MM.1S (cell line): Measurements from ENCODE around the gene TMEM200A.

Experiments
- DNase-seq: peaks from one replicate; pipeline ENCODE4 v3.0.0-alpha.2; 2015
- H2AFZ ChIP-seq: fragments of 300-600 bp; sonication (generic); 2 replicates; pipeline ENCODE4 v1.6.0; 2016; ENCODE audit warnings: antibody characterized with exemption, low read length
- H3F3A ChIP-seq: fragments of 300-600 bp; sonication (generic); 2 replicates; pipeline ENCODE4 v1.6.1; 2016; ENCODE audit warnings: mild to moderate bottlenecking, antibody characterized with exemption, low read length, moderate library complexity, mixed read lengths; ENCODE audit not compliant: insufficient read depth
- H3K27ac ChIP-seq: fragments of 300-600 bp; sonication (generic); 2 replicates; pipeline ENCODE4 v1.5.1; 2016; ENCODE audit warnings: mild to moderate bottlenecking, low read length
- H3K27me3 ChIP-seq: fragments of 300-600 bp; sonication (generic); replicated peaks from 2 replicates; pipeline ENCODE4 v1.6.0; 2016; ENCODE audit warnings: low read length; ENCODE audit not compliant: insufficient read depth
- H3K36me3 ChIP-seq: fragments of 300-600 bp; sonication (generic); replicated peaks from 2 replicates; pipeline ENCODE4 v1.6.1; 2016; ENCODE audit warnings: mild to moderate bottlenecking, low read length, mixed read lengths; ENCODE audit not compliant: insufficient read depth
- H3K4me1 ChIP-seq: fragments of 300-600 bp; sonication (generic); 2 replicates; pipeline ENCODE4 v1.6.1; 2016; ENCODE audit warnings: low read length, mixed read lengths
- H3K4me2 ChIP-seq: fragments of 300-600 bp; sonication (generic); 2 replicates; pipeline ENCODE4 v1.6.0; 2016; ENCODE audit warnings: low read depth, low read length
- H3K4me3 ChIP-seq: fragments of 300-600 bp; sonication (generic); 2 replicates; pipeline ENCODE4 v1.5.1; 2016; ENCODE audit warnings: low read length, mixed read lengths
- H3K79me2 ChIP-seq: fragments of 300-600 bp; sonication (generic); 2 replicates; pipeline ENCODE4 v1.6.1; 2016; ENCODE audit warnings: mixed run types, low read length, mixed read lengths
- H3K9ac ChIP-seq: fragments of 300-600 bp; sonication (generic); 2 replicates; pipeline ENCODE4 v1.6.1; 2016; ENCODE audit warnings: low read length, mixed read lengths
- H3K9me2 ChIP-seq: fragments of 300-600 bp; sonication (generic); replicated peaks from 2 replicates; pipeline ENCODE4 v1.6.1; 2016; ENCODE audit warnings: mild to moderate bottlenecking, low read length, mixed read lengths; ENCODE audit not compliant: insufficient read depth
- H3K9me3 ChIP-seq: fragments of 300-600 bp; sonication (generic); replicated peaks from 2 replicates; pipeline ENCODE4 v1.6.1; 2016; ENCODE audit warnings: mild to moderate bottlenecking, low read length, mixed read lengths; ENCODE audit not compliant: insufficient read depth
- H4K20me1 ChIP-seq: fragments of 300-600 bp; sonication (generic); 2 replicates; pipeline ENCODE4 v1.6.1; 2016; ENCODE audit warnings: mild to moderate bottlenecking, low read length, moderate library complexity, mixed read lengths; ENCODE audit not compliant: insufficient read depth
- EZH2 ChIP-seq: fragments of 300-600 bp; sonication (generic); optimal IDR thresholded peaks from 2 replicates; pipeline ENCODE3; 2017; ENCODE audit warnings: low read depth, mild to moderate bottlenecking, antibody characterized with exemption, low read length, mixed read lengths
- EZH2phosphoT487 ChIP-seq: fragments of 300-600 bp; sonication (generic); IDR thresholded peaks from 2 replicates; pipeline ENCODE4 v1.6.1; 2018; ENCODE audit warnings: antibody characterized with exemption, low read length
- TF ChIP-seq, protein P1 (sequence below): fragments of 300-600 bp; sonication (generic); IDR thresholded peaks from 2 replicates; pipeline ENCODE4 v1.5.1; 2016; ENCODE audit warnings: antibody characterized with exemption, low read length, mixed read lengths

The TMEM200A gene

DNA sequence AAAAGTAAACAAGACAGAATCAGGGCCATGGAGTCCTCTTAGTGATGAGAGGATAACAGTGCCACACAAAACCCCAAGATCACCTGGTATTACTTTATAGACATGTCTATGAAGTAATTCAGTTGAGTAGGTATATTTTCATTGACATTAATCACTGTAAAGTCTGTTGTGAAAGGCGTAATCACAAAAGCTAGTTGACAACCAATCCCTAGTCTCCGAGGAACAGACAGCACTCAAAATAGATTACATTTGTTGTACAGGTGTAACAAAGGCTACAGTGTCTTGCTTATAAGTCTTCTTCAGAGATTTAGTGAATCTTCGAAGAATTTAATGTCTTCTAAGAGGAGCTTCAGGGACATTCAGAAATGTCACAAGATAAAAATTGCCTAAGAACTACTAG lies 120.1 kb downstream of the TMEM200A start:
- DNase-seq: no peak
- Histone ChIP-seq H3K9ac (no peak overlapping the region), H3K27me3 (no peaks in the 10 kb centered on the region)

DNA sequence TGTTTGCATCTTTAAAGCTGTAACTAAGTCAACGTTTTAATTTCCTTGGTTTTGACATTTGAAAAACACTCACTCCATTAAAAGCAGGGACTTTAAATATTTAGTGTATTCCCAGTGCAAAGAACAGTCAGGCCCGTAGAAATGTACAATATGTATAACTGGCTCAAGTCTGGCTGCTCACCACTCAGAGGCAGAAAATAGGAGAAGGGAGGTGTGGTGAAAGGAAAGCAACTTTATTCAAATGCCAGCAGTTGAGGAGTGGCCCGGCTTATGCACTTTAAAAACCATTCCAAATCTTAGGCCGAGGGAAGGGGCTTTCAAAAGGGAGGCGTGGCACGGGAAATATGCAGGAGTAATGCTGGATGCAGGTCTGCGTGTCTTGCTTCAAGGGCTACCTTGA lies 120.6 kb downstream of the TMEM200A start:
- no peak overlapping the region for H3K4me2 ChIP-seq
- no peaks in the 10 kb centered on the region for H3K9me2 ChIP-seq
- no peaks in the 10 kb centered on the region for H3K9me3 ChIP-seq
- DNase-seq: no peak
- TF ChIP-seq, protein P1, sequence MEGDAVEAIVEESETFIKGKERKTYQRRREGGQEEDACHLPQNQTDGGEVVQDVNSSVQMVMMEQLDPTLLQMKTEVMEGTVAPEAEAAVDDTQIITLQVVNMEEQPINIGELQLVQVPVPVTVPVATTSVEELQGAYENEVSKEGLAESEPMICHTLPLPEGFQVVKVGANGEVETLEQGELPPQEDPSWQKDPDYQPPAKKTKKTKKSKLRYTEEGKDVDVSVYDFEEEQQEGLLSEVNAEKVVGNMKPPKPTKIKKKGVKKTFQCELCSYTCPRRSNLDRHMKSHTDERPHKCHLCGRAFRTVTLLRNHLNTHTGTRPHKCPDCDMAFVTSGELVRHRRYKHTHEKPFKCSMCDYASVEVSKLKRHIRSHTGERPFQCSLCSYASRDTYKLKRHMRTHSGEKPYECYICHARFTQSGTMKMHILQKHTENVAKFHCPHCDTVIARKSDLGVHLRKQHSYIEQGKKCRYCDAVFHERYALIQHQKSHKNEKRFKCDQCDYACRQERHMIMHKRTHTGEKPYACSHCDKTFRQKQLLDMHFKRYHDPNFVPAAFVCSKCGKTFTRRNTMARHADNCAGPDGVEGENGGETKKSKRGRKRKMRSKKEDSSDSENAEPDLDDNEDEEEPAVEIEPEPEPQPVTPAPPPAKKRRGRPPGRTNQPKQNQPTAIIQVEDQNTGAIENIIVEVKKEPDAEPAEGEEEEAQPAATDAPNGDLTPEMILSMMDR: no peak
- TF ChIP-seq EZH2 (no peak), EZH2phosphoT487 (no peak)
- H3K27me3 ChIP-seq: no peaks in the 10 kb centered on the region
- no peaks in the 10 kb centered on the region for H3K4me1 ChIP-seq
- no peaks in the 10 kb centered on the region for H3F3A ChIP-seq
- no peaks in the 10 kb centered on the region for H4K20me1 ChIP-seq
- no peak overlapping the region for H2AFZ ChIP-seq
- H3K9ac ChIP-seq: no peak overlapping the region
- no peak overlapping the region for H3K27ac ChIP-seq
- no peaks in the 10 kb centered on the region for H3K79me2 ChIP-seq
- H3K36me3 ChIP-seq: no peaks in the 10 kb centered on the region
- H3K4me3 ChIP-seq: no peak overlapping the region

More for the DNA sequence above, 120.1 kb downstream of the TMEM200A start:
- H4K20me1 ChIP-seq: no peaks in the 10 kb centered on the region
- H3F3A ChIP-seq: no peaks in the 10 kb centered on the region
- no peak overlapping the region for H3K27ac ChIP-seq
- no peaks in the 10 kb centered on the region for H3K9me3 ChIP-seq
- no peak overlapping the region for H2AFZ ChIP-seq
- TF ChIP-seq EZH2: no peak
- TF ChIP-seq, protein P1: no peak
- no peak for TF ChIP-seq EZH2phosphoT487
- H3K4me2 ChIP-seq: no peak overlapping the region
- H3K4me3 ChIP-seq: no peak overlapping the region
- H3K79me2 ChIP-seq: no peaks in the 10 kb centered on the region
- no peaks in the 10 kb centered on the region for H3K4me1 ChIP-seq
- no peaks in the 10 kb centered on the region for H3K9me2 ChIP-seq
- H3K36me3 ChIP-seq: no peaks in the 10 kb centered on the region

DNA sequence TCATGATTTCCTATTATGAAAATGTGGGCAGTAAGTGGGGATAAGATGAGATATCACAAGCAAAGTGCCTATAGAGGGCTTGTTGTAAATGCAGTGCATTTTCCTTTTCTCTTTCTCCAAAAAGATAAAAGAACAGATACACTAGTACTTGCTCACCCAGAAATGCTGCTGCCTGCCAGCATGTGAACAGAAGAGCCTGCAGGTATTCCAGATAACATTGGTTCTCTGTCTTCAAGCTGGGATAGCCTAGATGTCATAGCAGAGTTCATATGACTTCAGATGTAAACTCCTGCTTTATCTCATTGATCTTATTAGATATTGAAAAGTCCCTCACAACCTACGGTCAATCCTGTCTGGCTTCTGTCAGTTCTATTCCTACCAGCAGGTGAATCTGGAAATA lies 123.7 kb downstream of the TMEM200A start:
- Histone ChIP-seq H3K4me2 (no peak overlapping the region), H3F3A (no peaks in the 10 kb centered on the region), H4K20me1 (no peaks in the 10 kb centered on the region), H3K9me2 (no peaks in the 10 kb centered on the region), H3K79me2 (no peaks in the 10 kb centered on the region), H3K9me3 (no peaks in the 10 kb centered on the region), H3K27ac (no peak overlapping the region), H3K36me3 (no peaks in the 10 kb centered on the region), H3K27me3 (no peaks in the 10 kb centered on the region), H3K4me3 (no peak overlapping the region), H3K4me1 (no peaks in the 10 kb centered on the region), H3K9ac (no peak overlapping the region), H2AFZ (no peak overlapping the region)
- TF ChIP-seq EZH2 (no peak), EZH2phosphoT487 (no peak)
- TF ChIP-seq, protein P1: no peak
- DNase-seq: no peak
